Activated naive CD4-positive, alpha-beta T cell treated with anti-CD3 and anti-CD28 coated beads, Interleukin-2, amount 50 U/mL, for 24 hours (primary cell): Measurements from ENCODE around the gene THSD4.

Experiments
- H3K27ac Mint-ChIP-seq: one replicate; pipeline ENCODE4 v1.8.0; 2021; ENCODE audit warnings: mild to moderate bottlenecking, mixed read lengths
- H3K27me3 Mint-ChIP-seq: one replicate; pipeline ENCODE4 v1.8.0; 2021; ENCODE audit warnings: mixed read lengths
- H3K36me3 Mint-ChIP-seq: one replicate; pipeline ENCODE4 v1.8.0; 2021; ENCODE audit warnings: mixed read lengths
- H3K4me1 Mint-ChIP-seq: one replicate; pipeline ENCODE4 v1.8.0; 2021; ENCODE audit warnings: mixed read lengths
- H3K4me3 Mint-ChIP-seq: one replicate; pipeline ENCODE4 v1.8.0; 2021; ENCODE audit warnings: mild to moderate bottlenecking, mixed read lengths
- H3K9me3 Mint-ChIP-seq: one replicate; pipeline ENCODE4 v1.8.0; 2021; ENCODE audit warnings: mixed read lengths

Gene THSD4

GRCh38 chr15:71471347-71471746 lies 356.1 kb downstream of the THSD4 start:
- Mint-ChIP-seq H3K27me3 (peaks cover 2% of the 10 kb centered on the region), H3K36me3 (no peaks in the 10 kb centered on the region)

DNA sequence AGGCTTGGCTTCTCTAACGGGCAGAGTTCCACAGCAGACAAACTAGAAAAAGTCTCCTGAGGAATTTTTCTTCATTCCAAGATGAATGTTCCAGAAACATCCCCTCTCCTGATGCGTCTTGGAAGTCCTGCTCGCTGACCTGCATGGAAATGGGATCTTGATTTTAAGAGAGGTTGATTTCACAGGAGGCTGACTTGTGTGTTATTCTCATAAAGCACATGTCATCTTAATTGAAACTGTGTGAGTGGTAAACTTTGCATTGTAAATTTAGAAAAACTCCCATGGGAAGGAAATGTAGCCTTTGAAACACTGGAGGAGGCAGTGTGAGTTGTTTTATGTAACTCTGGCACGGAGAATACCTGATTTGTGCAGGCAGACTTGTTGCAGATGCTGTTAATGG lies 357.3 kb downstream of the THSD4 start:
- no peaks in the 10 kb centered on the region for H3K27me3 Mint-ChIP-seq
- no peaks in the 10 kb centered on the region for H3K9me3 Mint-ChIP-seq
- H3K4me3 Mint-ChIP-seq = no peak overlapping the region
- H3K4me1 Mint-ChIP-seq = no peaks in the 10 kb centered on the region
- no peaks in the 10 kb centered on the region for H3K36me3 Mint-ChIP-seq
- no peak overlapping the region for H3K27ac Mint-ChIP-seq

More at GRCh38 chr15:71471347-71471746, 356.1 kb downstream of the THSD4 start:
- Mint-ChIP-seq H3K9me3 (no peaks in the 10 kb centered on the region), H3K4me3 (no peak overlapping the region), H3K4me1 (no peaks in the 10 kb centered on the region), H3K27ac (no peak overlapping the region)

- Mint-ChIP-seq H3K4me1 (no peaks in the 10 kb centered on the region), H3K27ac (no peak overlapping the region), H3K9me3 (no peaks in the 10 kb centered on the region), H3K36me3 (no peaks in the 10 kb centered on the region), H3K27me3 (no peaks in the 10 kb centered on the region), H3K4me3 (no peak overlapping the region)
Measured at GRCh38 chr15:71473751-71474150, 358.5 kb downstream of the THSD4 start.

DNA sequence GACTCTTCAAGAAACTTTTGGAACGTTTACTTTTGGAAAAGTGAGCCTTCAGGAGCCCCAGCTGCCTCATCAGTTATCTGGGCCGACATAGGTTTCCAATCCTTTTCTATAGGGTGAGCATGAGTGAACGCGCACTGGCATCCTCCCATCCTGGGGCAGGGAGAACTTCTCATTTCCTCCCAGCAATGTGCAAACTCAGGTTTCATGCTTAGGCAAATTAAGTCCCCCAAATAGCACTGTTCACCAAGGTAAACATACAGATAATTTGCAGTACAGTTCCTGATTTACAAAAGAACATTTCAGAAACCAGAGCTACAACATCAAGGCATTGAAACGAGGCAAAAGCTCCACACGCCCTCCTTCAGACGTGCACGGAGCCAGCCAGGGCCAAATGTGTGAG lies 361.6 kb downstream of the THSD4 start:
- Mint-ChIP-seq H3K9me3 (no peaks in the 10 kb centered on the region), H3K27ac (no peak overlapping the region), H3K36me3 (no peaks in the 10 kb centered on the region), H3K4me3 (no peak overlapping the region), H3K4me1 (no peaks in the 10 kb centered on the region), H3K27me3 (peaks cover under 1% of the 10 kb centered on the region)

DNA sequence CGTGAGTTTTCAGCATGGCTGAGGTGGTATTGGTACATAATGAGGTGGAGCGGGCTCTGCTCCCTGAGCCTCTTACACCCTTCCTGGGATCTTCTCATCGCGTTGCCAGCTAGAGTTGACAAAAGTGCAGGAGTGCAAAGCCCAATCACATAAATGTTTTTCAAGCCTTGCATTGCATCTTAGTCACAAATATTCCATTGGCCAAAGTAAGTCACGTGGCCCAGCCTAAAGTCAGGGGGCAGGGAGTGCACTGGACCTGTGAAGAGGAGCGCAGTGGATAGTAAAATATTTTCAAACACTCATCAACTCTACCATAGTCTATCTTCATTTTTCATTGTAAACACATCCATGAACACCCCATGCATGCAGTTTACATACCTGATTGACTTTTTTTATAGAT lies 365.3 kb downstream of the THSD4 start:
- Mint-ChIP-seq H3K36me3 (no peaks in the 10 kb centered on the region), H3K4me3 (no peak overlapping the region), H3K27ac (no peak overlapping the region), H3K27me3 (peaks cover 3% of the 10 kb centered on the region), H3K9me3 (no peaks in the 10 kb centered on the region), H3K4me1 (no peaks in the 10 kb centered on the region)

- Mint-ChIP-seq H3K27ac (no peak overlapping the region), H3K9me3 (no peaks in the 10 kb centered on the region)
Measured at GRCh38 chr15:71484080-71484479, 368.8 kb downstream of the THSD4 start.

GRCh38 chr15:71485094-71485693 lies 369.9 kb downstream of the THSD4 start:
- Mint-ChIP-seq H3K27me3 (peaks cover 13% of the 10 kb centered on the region), H3K4me1 (no peaks in the 10 kb centered on the region)

More at GRCh38 chr15:71484080-71484479, 368.8 kb downstream of the THSD4 start:
- Mint-ChIP-seq H3K4me1 (no peaks in the 10 kb centered on the region), H3K36me3 (no peaks in the 10 kb centered on the region), H3K27me3 (peaks cover 9% of the 10 kb centered on the region), H3K4me3 (no peak overlapping the region)

DNA sequence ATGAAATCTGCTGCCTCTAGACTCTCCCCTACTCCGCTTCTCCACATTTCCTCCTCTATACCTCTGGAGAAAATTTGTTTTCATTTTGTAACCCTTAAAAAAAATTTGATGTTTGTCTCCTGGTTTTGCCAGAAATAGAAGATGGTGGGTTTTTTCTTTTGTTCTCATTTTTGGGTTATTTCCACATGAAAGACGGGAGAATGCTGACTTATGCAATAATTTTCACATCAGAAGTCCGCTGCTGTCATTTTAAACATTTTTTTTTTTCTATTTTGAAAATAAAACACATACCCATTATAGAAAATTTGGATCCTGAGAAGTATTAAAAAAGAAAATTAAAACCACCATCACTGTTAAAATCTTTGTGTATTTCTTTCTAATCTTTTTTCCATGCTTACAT lies 374.3 kb downstream of the THSD4 start:
- Mint-ChIP-seq H3K27ac (no peak overlapping the region), H3K9me3 (no peaks in the 10 kb centered on the region), H3K4me1 (no peaks in the 10 kb centered on the region), H3K27me3 (peaks cover 12% of the 10 kb centered on the region), H3K4me3 (no peak overlapping the region), H3K36me3 (no peaks in the 10 kb centered on the region)

More at GRCh38 chr15:71485094-71485693, 369.9 kb downstream of the THSD4 start:
- H3K27ac Mint-ChIP-seq = no peak overlapping the region
- H3K4me3 Mint-ChIP-seq = no peak overlapping the region
- no peaks in the 10 kb centered on the region for H3K36me3 Mint-ChIP-seq
- H3K9me3 Mint-ChIP-seq = no peaks in the 10 kb centered on the region

- peaks cover 14% of the 10 kb centered on the region for H3K27me3 Mint-ChIP-seq
- H3K4me1 Mint-ChIP-seq = no peaks in the 10 kb centered on the region
- H3K9me3 Mint-ChIP-seq = no peaks in the 10 kb centered on the region
- no peak overlapping the region for H3K27ac Mint-ChIP-seq
- no peaks in the 10 kb centered on the region for H3K36me3 Mint-ChIP-seq
- H3K4me3 Mint-ChIP-seq = no peak overlapping the region
Measured at GRCh38 chr15:71493526-71493925, 378.3 kb downstream of the THSD4 start.

- H3K4me3 Mint-ChIP-seq = no peak overlapping the region
- H3K27ac Mint-ChIP-seq = no peak overlapping the region
- H3K4me1 Mint-ChIP-seq = no peaks in the 10 kb centered on the region
- no peaks in the 10 kb centered on the region for H3K36me3 Mint-ChIP-seq
- H3K27me3 Mint-ChIP-seq = peaks cover 10% of the 10 kb centered on the region
- H3K9me3 Mint-ChIP-seq = no peaks in the 10 kb centered on the region
Measured at GRCh38 chr15:71494563-71495397, 379.5 kb downstream of the THSD4 start.

DNA sequence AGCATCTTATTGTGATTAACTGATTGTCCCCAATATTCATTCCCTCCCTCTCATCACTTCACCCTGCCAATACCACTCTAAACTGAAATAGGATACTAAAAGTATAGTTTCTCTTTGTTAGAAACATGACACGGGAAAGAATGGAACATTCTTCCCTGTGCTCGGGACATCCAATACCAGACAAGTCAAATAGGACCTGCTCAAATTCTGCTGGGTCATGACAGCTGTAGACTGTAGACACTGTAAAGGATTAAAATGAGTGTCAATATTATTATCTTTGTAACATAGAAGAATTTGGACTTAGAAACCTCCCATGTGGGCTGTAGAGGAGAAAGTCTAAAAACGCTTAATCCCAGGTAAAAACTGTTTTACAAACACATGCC lies 380.1 kb downstream of the THSD4 start:
- no peaks in the 10 kb centered on the region for H3K36me3 Mint-ChIP-seq
- no peaks in the 10 kb centered on the region for H3K9me3 Mint-ChIP-seq
- no peaks in the 10 kb centered on the region for H3K4me1 Mint-ChIP-seq
- no peak overlapping the region for H3K4me3 Mint-ChIP-seq
- H3K27me3 Mint-ChIP-seq = peaks cover 15% of the 10 kb centered on the region
- H3K27ac Mint-ChIP-seq = no peak overlapping the region

DNA sequence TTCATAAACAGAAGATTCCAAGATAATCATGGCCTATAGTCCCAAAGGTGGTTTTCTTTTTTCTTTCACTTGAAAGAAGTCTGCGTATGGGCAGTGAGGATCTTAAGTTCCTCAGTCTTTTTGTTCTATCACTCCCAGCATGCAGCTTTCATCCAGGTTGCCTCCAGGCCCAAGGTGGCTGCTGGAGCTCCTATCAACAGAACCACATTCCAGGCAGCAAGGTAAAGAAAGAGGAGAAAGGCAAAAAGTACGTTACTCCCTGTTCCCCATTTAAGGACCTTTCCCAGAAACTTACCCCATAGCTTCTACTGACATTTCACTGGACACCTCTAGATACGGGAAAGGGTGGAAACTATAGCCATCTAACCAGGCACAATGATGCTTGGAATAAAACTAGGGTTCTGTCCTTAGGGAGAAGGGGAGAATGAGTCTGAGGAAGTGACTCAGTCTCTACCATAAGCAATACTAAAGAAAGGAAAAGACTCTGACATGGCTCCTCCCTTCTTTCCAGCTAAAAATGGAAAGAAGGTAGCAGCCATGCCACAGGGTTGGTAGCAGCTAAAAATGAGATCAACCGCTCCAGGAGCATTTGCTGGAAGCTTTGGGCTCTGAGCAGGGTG lies 381.2 kb downstream of the THSD4 start:
- Mint-ChIP-seq H3K4me3 (no peak overlapping the region), H3K27ac (no peak overlapping the region), H3K27me3 (peaks cover 16% of the 10 kb centered on the region), H3K4me1 (no peaks in the 10 kb centered on the region), H3K36me3 (no peaks in the 10 kb centered on the region), H3K9me3 (no peaks in the 10 kb centered on the region)

- peaks cover 17% of the 10 kb centered on the region for H3K27me3 Mint-ChIP-seq
- H3K36me3 Mint-ChIP-seq = no peaks in the 10 kb centered on the region
- no peak overlapping the region for H3K4me3 Mint-ChIP-seq
- H3K4me1 Mint-ChIP-seq = no peaks in the 10 kb centered on the region
- H3K9me3 Mint-ChIP-seq = no peaks in the 10 kb centered on the region
- H3K27ac Mint-ChIP-seq = no peak overlapping the region
Measured at GRCh38 chr15:71501344-71502076, 386.2 kb downstream of the THSD4 start.

DNA sequence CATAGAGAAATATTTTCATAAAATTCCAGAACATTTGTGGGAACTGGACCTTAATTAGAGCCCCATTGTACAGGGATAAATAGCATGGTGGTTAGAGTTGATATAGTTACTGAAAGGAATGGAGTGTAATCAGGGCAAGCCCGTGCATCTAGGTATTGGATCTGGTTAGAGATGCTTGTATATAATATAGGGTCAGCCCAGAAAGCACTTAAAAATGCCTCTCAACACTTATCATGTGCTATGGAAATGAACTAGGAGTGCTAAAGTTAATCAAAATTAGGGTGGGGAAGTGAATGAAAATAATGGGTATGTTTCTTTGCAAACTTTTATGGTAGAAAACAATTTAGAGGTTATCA lies 386.8 kb downstream of the THSD4 start:
- Mint-ChIP-seq H3K27me3 (peaks cover 14% of the 10 kb centered on the region), H3K9me3 (no peaks in the 10 kb centered on the region), H3K4me3 (no peak overlapping the region), H3K27ac (no peak overlapping the region), H3K36me3 (no peaks in the 10 kb centered on the region), H3K4me1 (no peaks in the 10 kb centered on the region)

GRCh38 chr15:71505962-71506361 lies 390.7 kb downstream of the THSD4 start:
- peaks cover 4% of the 10 kb centered on the region for H3K27me3 Mint-ChIP-seq
- H3K9me3 Mint-ChIP-seq = no peaks in the 10 kb centered on the region
- H3K4me1 Mint-ChIP-seq = no peaks in the 10 kb centered on the region
- H3K4me3 Mint-ChIP-seq = no peak overlapping the region
- no peaks in the 10 kb centered on the region for H3K36me3 Mint-ChIP-seq
- H3K27ac Mint-ChIP-seq = no peak overlapping the region

GRCh38 chr15:71506946-71507345 lies 391.7 kb downstream of the THSD4 start:
- Mint-ChIP-seq H3K9me3 (no peaks in the 10 kb centered on the region), H3K27ac (no peak overlapping the region), H3K4me1 (no peaks in the 10 kb centered on the region), H3K4me3 (no peak overlapping the region), H3K36me3 (no peaks in the 10 kb centered on the region), H3K27me3 (peaks cover 4% of the 10 kb centered on the region)
